Measurements from ENCODE around the gene ZNF610. TPM values are rescaled to one million over a fixed set of nuclear protein-coding genes. Genes with fewer than 3 reads are reported as not detected.

The ZNF610 gene
- total and polyA plus RNA-seq, 2 of the 13 experiments (the other 11 are each of a cell fraction or from before 2014, with no cell fraction given): 0.32 to 0.69 TPM

DNA sequence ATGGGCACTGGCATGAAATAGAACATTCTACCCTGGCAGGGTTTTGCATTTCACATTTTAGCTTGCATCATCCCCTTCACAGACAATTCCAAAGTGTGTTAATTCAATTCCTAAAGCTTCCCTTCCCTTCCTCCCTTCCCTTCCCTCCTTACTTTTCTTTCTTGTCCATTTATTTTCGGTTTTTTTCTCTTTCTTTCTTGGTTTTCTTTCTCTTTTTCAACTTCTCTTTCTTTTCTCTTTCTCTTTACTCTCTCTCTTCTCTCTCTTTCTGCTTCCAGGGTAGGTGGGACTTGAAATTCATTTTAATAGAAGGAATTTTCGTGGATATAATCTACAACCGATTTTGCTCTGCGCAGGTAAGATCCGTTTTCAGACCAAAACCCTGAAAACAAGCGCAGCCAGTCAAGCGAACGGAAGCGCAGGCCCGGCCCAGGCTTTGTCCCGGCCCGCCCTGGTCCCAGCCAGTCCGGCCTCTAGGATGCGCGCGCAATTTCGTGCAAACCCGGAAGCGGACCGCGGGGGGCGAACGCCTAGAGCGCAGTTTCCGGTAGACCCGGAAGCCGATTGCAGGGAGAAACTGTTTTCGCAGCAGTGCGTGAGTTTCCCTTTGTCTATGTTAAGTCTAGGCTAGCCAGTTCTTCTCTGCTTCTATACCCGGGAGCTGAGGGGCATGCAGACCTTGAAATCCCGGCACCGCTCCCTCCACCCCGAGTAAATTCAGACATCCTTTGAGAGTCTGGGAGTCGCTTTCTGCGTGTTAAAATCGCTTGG is 61.5 kb downstream of the ZNF610 start, which contains the start of gene ZNF528 (continued):
- TF ChIP-seq, protein P1, sequence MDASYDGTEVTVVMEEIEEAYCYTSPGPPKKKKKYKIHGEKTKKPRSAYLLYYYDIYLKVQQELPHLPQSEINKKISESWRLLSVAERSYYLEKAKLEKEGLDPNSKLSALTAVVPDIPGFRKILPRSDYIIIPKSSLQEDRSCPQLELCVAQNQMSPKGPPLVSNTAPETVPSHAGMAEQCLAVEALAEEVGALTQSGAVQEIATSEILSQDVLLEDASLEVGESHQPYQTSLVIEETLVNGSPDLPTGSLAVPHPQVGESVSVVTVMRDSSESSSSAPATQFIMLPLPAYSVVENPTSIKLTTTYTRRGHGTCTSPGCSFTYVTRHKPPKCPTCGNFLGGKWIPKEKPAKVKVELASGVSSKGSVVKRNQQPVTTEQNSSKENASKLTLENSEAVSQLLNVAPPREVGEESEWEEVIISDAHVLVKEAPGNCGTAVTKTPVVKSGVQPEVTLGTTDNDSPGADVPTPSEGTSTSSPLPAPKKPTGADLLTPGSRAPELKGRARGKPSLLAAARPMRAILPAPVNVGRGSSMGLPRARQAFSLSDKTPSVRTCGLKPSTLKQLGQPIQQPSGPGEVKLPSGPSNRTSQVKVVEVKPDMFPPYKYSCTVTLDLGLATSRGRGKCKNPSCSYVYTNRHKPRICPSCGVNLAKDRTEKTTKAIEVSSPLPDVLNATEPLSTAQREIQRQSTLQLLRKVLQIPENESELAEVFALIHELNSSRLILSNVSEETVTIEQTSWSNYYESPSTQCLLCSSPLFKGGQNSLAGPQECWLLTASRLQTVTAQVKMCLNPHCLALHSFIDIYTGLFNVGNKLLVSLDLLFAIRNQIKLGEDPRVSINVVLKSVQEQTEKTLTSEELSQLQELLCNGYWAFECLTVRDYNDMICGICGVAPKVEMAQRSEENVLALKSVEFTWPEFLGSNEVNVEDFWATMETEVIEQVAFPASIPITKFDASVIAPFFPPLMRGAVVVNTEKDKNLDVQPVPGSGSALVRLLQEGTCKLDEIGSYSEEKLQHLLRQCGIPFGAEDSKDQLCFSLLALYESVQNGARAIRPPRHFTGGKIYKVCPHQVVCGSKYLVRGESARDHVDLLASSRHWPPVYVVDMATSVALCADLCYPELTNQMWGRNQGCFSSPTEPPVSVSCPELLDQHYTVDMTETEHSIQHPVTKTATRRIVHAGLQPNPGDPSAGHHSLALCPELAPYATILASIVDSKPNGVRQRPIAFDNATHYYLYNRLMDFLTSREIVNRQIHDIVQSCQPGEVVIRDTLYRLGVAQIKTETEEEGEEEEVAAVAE (CRISPR knock-in tag; IDR thresholded peaks at IDR 0.05; ENCODE audit: borderline replicate concordance): 0 out of 2 replicates have a peak, but pooled peaks have one; percentile 28
- TF ChIP-seq ZNF670 (CRISPR knock-in tag; IDR thresholded peaks at IDR 0.05; ENCODE audit: borderline replicate concordance) (0 out of 2 replicates have a peak, but pooled peaks have one; percentile 52), MXD4 (CRISPR knock-in tag; IDR thresholded peaks at IDR 0.05) (peak; percentile 44; the same call in 1 of the 2 replicates), NONO (IDR thresholded peaks at IDR 0.05) (no peak), NONO (CRISPR knock-in tag; conservative IDR thresholded peaks at IDR 0.05) (0 out of 2 replicates have a peak, but pooled peaks have one; percentile 30), ZNF331 (CRISPR knock-in tag; IDR thresholded peaks at IDR 0.05) (peak; percentile 77)
- TF ChIP-seq, protein P2, sequence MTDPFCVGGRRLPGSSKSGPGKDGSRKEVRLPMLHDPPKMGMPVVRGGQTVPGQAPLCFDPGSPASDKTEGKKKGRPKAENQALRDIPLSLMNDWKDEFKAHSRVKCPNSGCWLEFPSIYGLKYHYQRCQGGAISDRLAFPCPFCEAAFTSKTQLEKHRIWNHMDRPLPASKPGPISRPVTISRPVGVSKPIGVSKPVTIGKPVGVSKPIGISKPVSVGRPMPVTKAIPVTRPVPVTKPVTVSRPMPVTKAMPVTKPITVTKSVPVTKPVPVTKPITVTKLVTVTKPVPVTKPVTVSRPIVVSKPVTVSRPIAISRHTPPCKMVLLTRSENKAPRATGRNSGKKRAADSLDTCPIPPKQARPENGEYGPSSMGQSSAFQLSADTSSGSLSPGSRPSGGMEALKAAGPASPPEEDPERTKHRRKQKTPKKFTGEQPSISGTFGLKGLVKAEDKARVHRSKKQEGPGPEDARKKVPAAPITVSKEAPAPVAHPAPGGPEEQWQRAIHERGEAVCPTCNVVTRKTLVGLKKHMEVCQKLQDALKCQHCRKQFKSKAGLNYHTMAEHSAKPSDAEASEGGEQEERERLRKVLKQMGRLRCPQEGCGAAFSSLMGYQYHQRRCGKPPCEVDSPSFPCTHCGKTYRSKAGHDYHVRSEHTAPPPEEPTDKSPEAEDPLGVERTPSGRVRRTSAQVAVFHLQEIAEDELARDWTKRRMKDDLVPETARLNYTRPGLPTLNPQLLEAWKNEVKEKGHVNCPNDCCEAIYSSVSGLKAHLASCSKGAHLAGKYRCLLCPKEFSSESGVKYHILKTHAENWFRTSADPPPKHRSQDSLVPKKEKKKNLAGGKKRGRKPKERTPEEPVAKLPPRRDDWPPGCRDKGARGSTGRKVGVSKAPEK (CRISPR knock-in tag; IDR thresholded peaks at IDR 0.05; ENCODE audit: borderline replicate concordance): no peak
- TF ChIP-seq, protein P3, sequence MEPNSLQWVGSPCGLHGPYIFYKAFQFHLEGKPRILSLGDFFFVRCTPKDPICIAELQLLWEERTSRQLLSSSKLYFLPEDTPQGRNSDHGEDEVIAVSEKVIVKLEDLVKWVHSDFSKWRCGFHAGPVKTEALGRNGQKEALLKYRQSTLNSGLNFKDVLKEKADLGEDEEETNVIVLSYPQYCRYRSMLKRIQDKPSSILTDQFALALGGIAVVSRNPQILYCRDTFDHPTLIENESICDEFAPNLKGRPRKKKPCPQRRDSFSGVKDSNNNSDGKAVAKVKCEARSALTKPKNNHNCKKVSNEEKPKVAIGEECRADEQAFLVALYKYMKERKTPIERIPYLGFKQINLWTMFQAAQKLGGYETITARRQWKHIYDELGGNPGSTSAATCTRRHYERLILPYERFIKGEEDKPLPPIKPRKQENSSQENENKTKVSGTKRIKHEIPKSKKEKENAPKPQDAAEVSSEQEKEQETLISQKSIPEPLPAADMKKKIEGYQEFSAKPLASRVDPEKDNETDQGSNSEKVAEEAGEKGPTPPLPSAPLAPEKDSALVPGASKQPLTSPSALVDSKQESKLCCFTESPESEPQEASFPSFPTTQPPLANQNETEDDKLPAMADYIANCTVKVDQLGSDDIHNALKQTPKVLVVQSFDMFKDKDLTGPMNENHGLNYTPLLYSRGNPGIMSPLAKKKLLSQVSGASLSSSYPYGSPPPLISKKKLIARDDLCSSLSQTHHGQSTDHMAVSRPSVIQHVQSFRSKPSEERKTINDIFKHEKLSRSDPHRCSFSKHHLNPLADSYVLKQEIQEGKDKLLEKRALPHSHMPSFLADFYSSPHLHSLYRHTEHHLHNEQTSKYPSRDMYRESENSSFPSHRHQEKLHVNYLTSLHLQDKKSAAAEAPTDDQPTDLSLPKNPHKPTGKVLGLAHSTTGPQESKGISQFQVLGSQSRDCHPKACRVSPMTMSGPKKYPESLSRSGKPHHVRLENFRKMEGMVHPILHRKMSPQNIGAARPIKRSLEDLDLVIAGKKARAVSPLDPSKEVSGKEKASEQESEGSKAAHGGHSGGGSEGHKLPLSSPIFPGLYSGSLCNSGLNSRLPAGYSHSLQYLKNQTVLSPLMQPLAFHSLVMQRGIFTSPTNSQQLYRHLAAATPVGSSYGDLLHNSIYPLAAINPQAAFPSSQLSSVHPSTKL (CRISPR knock-in tag; IDR thresholded peaks at IDR 0.05): 0 out of 2 replicates have a peak, but pooled peaks have one; percentile 11
- TF ChIP-seq, protein P4, sequence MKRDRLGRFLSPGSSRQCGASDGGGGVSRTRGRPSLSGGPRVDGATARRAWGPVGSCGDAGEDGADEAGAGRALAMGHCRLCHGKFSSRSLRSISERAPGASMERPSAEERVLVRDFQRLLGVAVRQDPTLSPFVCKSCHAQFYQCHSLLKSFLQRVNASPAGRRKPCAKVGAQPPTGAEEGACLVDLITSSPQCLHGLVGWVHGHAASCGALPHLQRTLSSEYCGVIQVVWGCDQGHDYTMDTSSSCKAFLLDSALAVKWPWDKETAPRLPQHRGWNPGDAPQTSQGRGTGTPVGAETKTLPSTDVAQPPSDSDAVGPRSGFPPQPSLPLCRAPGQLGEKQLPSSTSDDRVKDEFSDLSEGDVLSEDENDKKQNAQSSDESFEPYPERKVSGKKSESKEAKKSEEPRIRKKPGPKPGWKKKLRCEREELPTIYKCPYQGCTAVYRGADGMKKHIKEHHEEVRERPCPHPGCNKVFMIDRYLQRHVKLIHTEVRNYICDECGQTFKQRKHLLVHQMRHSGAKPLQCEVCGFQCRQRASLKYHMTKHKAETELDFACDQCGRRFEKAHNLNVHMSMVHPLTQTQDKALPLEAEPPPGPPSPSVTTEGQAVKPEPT (CRISPR knock-in tag; IDR thresholded peaks at IDR 0.05; ENCODE audit: low read depth): no peak
- TF ChIP-seq, protein P5, sequence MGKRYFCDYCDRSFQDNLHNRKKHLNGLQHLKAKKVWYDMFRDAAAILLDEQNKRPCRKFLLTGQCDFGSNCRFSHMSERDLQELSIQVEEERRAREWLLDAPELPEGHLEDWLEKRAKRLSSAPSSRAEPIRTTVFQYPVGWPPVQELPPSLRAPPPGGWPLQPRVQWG (CRISPR knock-in tag; IDR thresholded peaks at IDR 0.05; ENCODE audit: borderline replicate concordance, low read depth): no peak
- TF ChIP-seq, protein P6, sequence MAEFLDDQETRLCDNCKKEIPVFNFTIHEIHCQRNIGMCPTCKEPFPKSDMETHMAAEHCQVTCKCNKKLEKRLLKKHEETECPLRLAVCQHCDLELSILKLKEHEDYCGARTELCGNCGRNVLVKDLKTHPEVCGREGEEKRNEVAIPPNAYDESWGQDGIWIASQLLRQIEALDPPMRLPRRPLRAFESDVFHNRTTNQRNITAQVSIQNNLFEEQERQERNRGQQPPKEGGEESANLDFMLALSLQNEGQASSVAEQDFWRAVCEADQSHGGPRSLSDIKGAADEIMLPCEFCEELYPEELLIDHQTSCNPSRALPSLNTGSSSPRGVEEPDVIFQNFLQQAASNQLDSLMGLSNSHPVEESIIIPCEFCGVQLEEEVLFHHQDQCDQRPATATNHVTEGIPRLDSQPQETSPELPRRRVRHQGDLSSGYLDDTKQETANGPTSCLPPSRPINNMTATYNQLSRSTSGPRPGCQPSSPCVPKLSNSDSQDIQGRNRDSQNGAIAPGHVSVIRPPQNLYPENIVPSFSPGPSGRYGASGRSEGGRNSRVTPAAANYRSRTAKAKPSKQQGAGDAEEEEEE (CRISPR knock-in tag; IDR thresholded peaks at IDR 0.05; ENCODE audit: borderline replicate concordance): no peak

Measured in HepG2 (cell line).